ENCODE results near the gene COG7. TPM values are rescaled to one million over a fixed set of nuclear protein-coding genes. Genes with fewer than 3 reads are reported as not detected.
"Not testable (repeated sequence)": the region's sequence is repeated elsewhere in the genome, so short reads cannot be mapped to it uniquely, and the experiment has no call there.

Gene COG7
- total RNA-seq, 4 donors from 2014 or later = 17.5 to 22.6 (median 18.0) TPM

GRCh38 chr16:23392223-23392600 is 60.8 kb downstream of the COG7 start:
- H3K4me3 ChIP-seq (ENCODE audit: low read depth, poor library complexity, severe bottlenecking) = no peak overlapping the region
- TF ChIP-seq POLR2A (IDR thresholded peaks at IDR 0.05) = no peak
- TF ChIP-seq CTCF (IDR thresholded peaks at IDR 0.05) = no peak
- no peak for DNase-seq (ENCODE audit: low spot score in 2 of 2)
- intact Hi-C loops (cut with DNase I; ENCODE audit: low total_unique reads) = no loop called here
- WGBS, 2 donors = 91 to 97% methylated on average over 6 of the region's 6 CpGs

GRCh38 chr16:23391381-23392222 is 61.4 kb downstream of the COG7 start:
- intact Hi-C loops (cut with DNase I; ENCODE audit: low total_unique reads) = no loop called here
- DNase-seq (ENCODE audit: low spot score in 2 of 2) = no peak
- TF ChIP-seq CTCF (IDR thresholded peaks at IDR 0.05) = no peak
- no peak for TF ChIP-seq POLR2A (IDR thresholded peaks at IDR 0.05)
- 84 to 93% methylated on average over 17 of the region's 17 CpGs for WGBS, 2 donors
- H3K4me3 ChIP-seq (ENCODE audit: low read depth, poor library complexity, severe bottlenecking) = no peak overlapping the region

- intact Hi-C loops (cut with DNase I; ENCODE audit: low total_unique reads); H3K4me3 ChIP-seq (ENCODE audit: low read depth, poor library complexity, severe bottlenecking); DNase-seq (ENCODE audit: low spot score in 2 of 2): not testable (repeated sequence)
- whole genome bisulfite sequencing, 2 donors = 89 to 94% methylated on average over 8 of the region's 8 CpGs
Measured at GRCh38 chr16:23389936-23390335, 63.1 kb downstream of the COG7 start.

- no peak for DNase-seq (ENCODE audit: low spot score in 2 of 2)
- no peak overlapping the region for H3K4me3 ChIP-seq (ENCODE audit: low read depth, poor library complexity, severe bottlenecking)
- WGBS, 2 donors = 91% methylated on average over 5 of the region's 5 CpGs
- intact Hi-C loops (cut with DNase I; ENCODE audit: low total_unique reads) = no loop called here
- TF ChIP-seq CTCF (IDR thresholded peaks at IDR 0.05) = no peak
- TF ChIP-seq POLR2A (IDR thresholded peaks at IDR 0.05) = no peak
Measured at GRCh38 chr16:23389201-23389600, 63.8 kb downstream of the COG7 start.

GRCh38 chr16:23388786-23389185 is 64.2 kb downstream of the COG7 start:
- 89 to 92% methylated on average over 11 to 15 of the region's 15 CpGs for WGBS, 2 donors
- DNase-seq (ENCODE audit: low spot score in 2 of 2) = no peak
- intact Hi-C loops (cut with DNase I; ENCODE audit: low total_unique reads) = no loop called here
- no peak overlapping the region for H3K4me3 ChIP-seq (ENCODE audit: low read depth, poor library complexity, severe bottlenecking)
- TF ChIP-seq POLR2A (IDR thresholded peaks at IDR 0.05) (no peak), CTCF (IDR thresholded peaks at IDR 0.05) (no peak)

- intact Hi-C loops (cut with DNase I; ENCODE audit: low total_unique reads) = no loop called here
- 86 to 89% methylated on average over 8 of the region's 8 CpGs for WGBS, 2 donors
Measured at GRCh38 chr16:23387666-23388065, 65.3 kb downstream of the COG7 start.

More at GRCh38 chr16:23387666-23388065, 65.3 kb downstream of the COG7 start:
- no peak overlapping the region for H3K4me3 ChIP-seq (ENCODE audit: low read depth, poor library complexity, severe bottlenecking)
- no peak for TF ChIP-seq POLR2A (IDR thresholded peaks at IDR 0.05)
- TF ChIP-seq CTCF (IDR thresholded peaks at IDR 0.05) = no peak
- DNase-seq (ENCODE audit: low spot score in 2 of 2) = no peak
